SU-DHL-6 (cell line): Measurements from ENCODE around the gene ACBD4.

Experiments
- H2AFZ ChIP-seq: fragments of 200-600 bp; sonication (generic); 2 replicates; pipeline ENCODE4 v1.6.1; 2014; ENCODE audit warnings: low read depth, mild to moderate bottlenecking, moderate library complexity, mixed read lengths, antibody characterized with exemption, low read length; ENCODE audit not compliant: severe bottlenecking
- H3F3A ChIP-seq: fragments of 200-600 bp; shearing (Covaris generic); 2 replicates; pipeline ENCODE4 v1.6.0; 2016; ENCODE audit warnings: antibody characterized with exemption, mild to moderate bottlenecking; ENCODE audit not compliant: insufficient read depth
- H3K27ac ChIP-seq: fragments of 200-600 bp; sonication (generic); 2 replicates; pipeline ENCODE4 v1.5.1; 2016; ENCODE audit warnings: low read depth, mild to moderate bottlenecking, low read length, moderate library complexity, mixed read lengths
- H3K27me3 ChIP-seq: fragments of 200-600 bp; sonication (generic), shearing (Covaris generic); 2 replicates; pipeline ENCODE4 v1.6.0; 2014; ENCODE audit warnings: mild to moderate bottlenecking, low read length
- H3K36me3 ChIP-seq: fragments of 200-600 bp; sonication (generic); 2 replicates; pipeline ENCODE4 v1.6.1; 2014; ENCODE audit warnings: mild to moderate bottlenecking, low read length, mixed read lengths
- H3K4me2 ChIP-seq: fragments of 300-600, 200-600 bp; shearing (Covaris generic), sonication (generic); 2 replicates; pipeline ENCODE4 v1.6.0; 2014; ENCODE audit warnings: low read length, low read depth, mild to moderate bottlenecking; ENCODE audit not compliant: poor library complexity, severe bottlenecking
- H3K4me3 ChIP-seq: fragments of 200-600 bp; sonication (generic); 2 replicates; pipeline ENCODE4 v1.5.1; 2014; ENCODE audit warnings: antibody characterized with exemption, low read length, mild to moderate bottlenecking, mixed read lengths; ENCODE audit not compliant: insufficient read depth, poor library complexity, severe bottlenecking
- H3K79me2 ChIP-seq: fragments of 200-600 bp; sonication (generic); 2 replicates; pipeline ENCODE4 v1.6.1; 2014; ENCODE audit warnings: mild to moderate bottlenecking, low read length, moderate library complexity; ENCODE audit not compliant: insufficient read depth
- H3K9ac ChIP-seq: fragments of 200-600 bp; sonication (generic); 2 replicates; pipeline ENCODE4 v1.7.0; 2014; ENCODE audit warnings: mild to moderate bottlenecking, low read length
- H3K9me2 ChIP-seq: fragments of 200-600 bp; sonication (generic); replicated peaks from 2 replicates; pipeline ENCODE4 v1.6.1; 2014; ENCODE audit warnings: low read length; ENCODE audit not compliant: insufficient read depth
- H3K9me3 ChIP-seq: fragments of 200-600 bp; sonication (generic); 2 replicates; pipeline ENCODE4 v1.6.1; 2014; ENCODE audit warnings: low read length, mixed read lengths; ENCODE audit not compliant: insufficient read depth
- H4K20me1 ChIP-seq: fragments of 200-600 bp; sonication (generic); 2 replicates; pipeline ENCODE4 v1.6.1; 2014; ENCODE audit warnings: low read depth, mild to moderate bottlenecking, antibody characterized with exemption, low read length, moderate library complexity, mixed read lengths
- EZH2phosphoT487 ChIP-seq: fragments of 200-600 bp; sonication (generic), shearing (Covaris generic); conservative IDR thresholded peaks from 2 replicates; pipeline ENCODE4 v1.6.1; 2018; ENCODE audit warnings: mild to moderate bottlenecking, antibody characterized with exemption, low read length, moderate library complexity, mixed read lengths
- TF ChIP-seq, protein P1 (sequence below): fragments of 200-600 bp; sonication (generic); IDR thresholded peaks from one replicate; pipeline ENCODE4 v1.5.1; 2017; ENCODE audit warnings: antibody characterized with exemption, mild to moderate bottlenecking, low read length, moderate library complexity; ENCODE audit not compliant: insufficient read depth, poor library complexity, severe bottlenecking

ACBD4 gene

DNA sequence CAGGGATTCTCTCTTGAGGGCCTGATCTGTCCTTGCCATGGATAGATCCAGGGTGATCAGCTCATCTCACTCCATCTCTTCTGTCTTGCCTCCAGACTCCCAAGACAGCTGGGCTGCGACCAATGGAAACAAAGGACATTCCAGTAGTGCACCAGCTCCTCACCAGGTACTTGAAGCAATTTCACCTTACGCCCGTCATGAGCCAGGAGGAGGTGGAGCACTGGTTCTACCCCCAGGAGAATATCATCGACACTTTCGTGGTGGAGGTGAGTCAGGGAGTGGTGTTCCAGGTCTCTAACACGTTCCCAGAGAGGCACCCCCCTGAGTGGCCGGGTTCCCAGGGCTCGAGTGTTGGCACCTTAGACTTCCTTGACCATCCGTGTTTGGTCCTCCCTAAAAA, 32.6 kb upstream of the ACBD4 start:
- H3K36me3 ChIP-seq, result peaks cover 4% of the 10 kb centered on the region; the same call in 1 of the 2 replicates
- H3K79me2 ChIP-seq, result no peaks in the 10 kb centered on the region
- no peak overlapping the region for H3K4me3 ChIP-seq
- no peak overlapping the region for H3K4me2 ChIP-seq
- no peaks in the 10 kb centered on the region for H3F3A ChIP-seq
- H4K20me1 ChIP-seq, result no peaks in the 10 kb centered on the region
- H3K9ac ChIP-seq, result no peak overlapping the region
- H3K27me3 ChIP-seq, result no peaks in the 10 kb centered on the region
- no peak overlapping the region for H3K27ac ChIP-seq
- H3K9me3 ChIP-seq, result no peaks in the 10 kb centered on the region
- no peak overlapping the region for H2AFZ ChIP-seq
- TF ChIP-seq, protein P1, sequence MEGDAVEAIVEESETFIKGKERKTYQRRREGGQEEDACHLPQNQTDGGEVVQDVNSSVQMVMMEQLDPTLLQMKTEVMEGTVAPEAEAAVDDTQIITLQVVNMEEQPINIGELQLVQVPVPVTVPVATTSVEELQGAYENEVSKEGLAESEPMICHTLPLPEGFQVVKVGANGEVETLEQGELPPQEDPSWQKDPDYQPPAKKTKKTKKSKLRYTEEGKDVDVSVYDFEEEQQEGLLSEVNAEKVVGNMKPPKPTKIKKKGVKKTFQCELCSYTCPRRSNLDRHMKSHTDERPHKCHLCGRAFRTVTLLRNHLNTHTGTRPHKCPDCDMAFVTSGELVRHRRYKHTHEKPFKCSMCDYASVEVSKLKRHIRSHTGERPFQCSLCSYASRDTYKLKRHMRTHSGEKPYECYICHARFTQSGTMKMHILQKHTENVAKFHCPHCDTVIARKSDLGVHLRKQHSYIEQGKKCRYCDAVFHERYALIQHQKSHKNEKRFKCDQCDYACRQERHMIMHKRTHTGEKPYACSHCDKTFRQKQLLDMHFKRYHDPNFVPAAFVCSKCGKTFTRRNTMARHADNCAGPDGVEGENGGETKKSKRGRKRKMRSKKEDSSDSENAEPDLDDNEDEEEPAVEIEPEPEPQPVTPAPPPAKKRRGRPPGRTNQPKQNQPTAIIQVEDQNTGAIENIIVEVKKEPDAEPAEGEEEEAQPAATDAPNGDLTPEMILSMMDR, result no peak
- no peak for TF ChIP-seq EZH2phosphoT487
- H3K9me2 ChIP-seq, result no peaks in the 10 kb centered on the region

DNA sequence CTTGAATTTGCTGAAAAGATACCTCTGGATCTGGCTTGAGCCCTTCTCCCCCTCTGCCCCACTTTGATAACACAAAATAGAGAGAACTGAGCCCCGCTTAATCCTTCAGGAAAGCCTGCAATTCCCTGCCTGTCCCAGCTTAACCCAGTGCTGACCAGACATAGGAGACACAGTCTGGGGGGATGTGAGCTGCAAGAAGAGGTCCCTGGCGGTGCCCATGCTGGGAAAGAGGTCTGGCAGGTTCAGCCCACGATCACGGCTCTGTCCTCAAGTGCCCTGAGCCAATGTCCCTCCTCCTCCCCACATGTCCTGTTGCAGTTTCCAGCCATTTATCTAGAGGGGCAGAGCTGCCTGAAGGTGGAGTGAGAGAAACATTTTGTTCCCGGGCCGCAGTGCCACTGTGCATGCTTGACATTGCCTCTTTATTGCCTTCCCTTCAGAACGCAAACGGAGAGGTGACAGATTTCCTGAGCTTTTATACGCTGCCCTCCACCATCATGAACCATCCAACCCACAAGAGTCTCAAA, 32.2 kb upstream of the ACBD4 start:
- no peaks in the 10 kb centered on the region for H3K79me2 ChIP-seq
- no peak overlapping the region for H2AFZ ChIP-seq
- H3K9ac ChIP-seq, result no peak overlapping the region
- H3K27me3 ChIP-seq, result no peaks in the 10 kb centered on the region
- TF ChIP-seq EZH2phosphoT487, result no peak
- TF ChIP-seq, protein P1, result no peak
- no peak overlapping the region for H3K4me3 ChIP-seq
- no peak overlapping the region for H3K4me2 ChIP-seq
- no peaks in the 10 kb centered on the region for H4K20me1 ChIP-seq
- no peaks in the 10 kb centered on the region for H3K9me3 ChIP-seq
- no peak overlapping the region for H3K27ac ChIP-seq
- H3K9me2 ChIP-seq, result no peaks in the 10 kb centered on the region
- H3K36me3 ChIP-seq, result peaks cover 4% of the 10 kb centered on the region; the same call in 1 of the 2 replicates
- H3F3A ChIP-seq, result no peaks in the 10 kb centered on the region

DNA sequence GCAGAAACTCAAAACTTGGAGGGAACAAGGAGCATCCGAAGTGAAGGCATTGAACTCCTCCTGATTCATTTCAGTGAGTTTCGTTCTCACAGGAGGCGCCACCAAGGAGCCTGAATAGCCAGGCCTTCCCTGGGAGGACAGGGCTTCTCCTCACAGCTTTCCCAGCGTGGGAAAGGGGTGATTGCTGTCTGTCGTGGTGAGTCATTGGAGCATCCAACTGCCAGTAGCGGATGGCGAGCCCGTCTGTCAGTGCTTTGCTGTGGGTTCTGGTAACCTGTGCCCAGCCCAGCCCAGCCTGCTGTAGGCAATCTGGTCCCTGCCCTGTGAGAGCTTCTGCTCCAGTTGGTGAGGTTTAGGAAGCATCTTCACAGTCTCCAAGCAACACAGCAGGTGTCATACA, 31.5 kb upstream of the ACBD4 start:
- H3K4me2 ChIP-seq, result no peak overlapping the region
- no peaks in the 10 kb centered on the region for H4K20me1 ChIP-seq

More for the DNA sequence above, 31.5 kb upstream of the ACBD4 start:
- H3K9me3 ChIP-seq, result no peaks in the 10 kb centered on the region
- no peaks in the 10 kb centered on the region for H3K27me3 ChIP-seq
- H3K79me2 ChIP-seq, result no peaks in the 10 kb centered on the region
- no peak overlapping the region for H2AFZ ChIP-seq
- H3F3A ChIP-seq, result no peaks in the 10 kb centered on the region
- no peak overlapping the region for H3K4me3 ChIP-seq
- H3K36me3 ChIP-seq, result peaks cover 4% of the 10 kb centered on the region; the same call in 1 of the 2 replicates
- H3K9ac ChIP-seq, result no peak overlapping the region
- TF ChIP-seq, protein P1, result no peak
- TF ChIP-seq EZH2phosphoT487, result no peak
- no peaks in the 10 kb centered on the region for H3K9me2 ChIP-seq
- H3K27ac ChIP-seq, result no peak overlapping the region
